Measurements from ENCODE around the gene SIGLEC8. TPM values are rescaled to one million over a fixed set of nuclear protein-coding genes. Genes with fewer than 3 reads are reported as not detected.

Gene SIGLEC8
- total RNA-seq, 1 donor from 2014 or later = not detected

DNA sequence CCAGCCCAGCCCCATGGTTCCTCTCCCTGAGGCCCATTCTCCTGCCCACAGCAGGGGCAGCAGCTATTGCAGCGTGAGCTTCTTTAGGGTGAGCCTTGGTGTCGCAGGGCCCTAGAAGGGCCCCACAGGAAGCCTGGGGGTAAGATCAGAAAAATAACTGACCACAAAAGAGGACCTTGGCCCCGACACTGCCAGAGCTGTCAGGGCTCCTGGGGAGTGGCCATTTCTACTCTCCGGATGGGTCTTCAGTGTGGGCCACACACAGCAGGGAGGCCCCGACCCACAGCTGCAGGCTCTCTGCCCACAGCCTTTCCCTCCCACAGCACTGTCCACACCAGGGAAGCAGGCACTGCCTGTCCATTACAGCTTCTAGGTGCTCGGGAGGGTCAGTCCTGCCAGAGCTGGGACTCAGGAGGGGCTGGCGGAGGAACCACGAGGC is 3.5 kb upstream of the SIGLEC8 start:
- TF ChIP-seq, protein P1, sequence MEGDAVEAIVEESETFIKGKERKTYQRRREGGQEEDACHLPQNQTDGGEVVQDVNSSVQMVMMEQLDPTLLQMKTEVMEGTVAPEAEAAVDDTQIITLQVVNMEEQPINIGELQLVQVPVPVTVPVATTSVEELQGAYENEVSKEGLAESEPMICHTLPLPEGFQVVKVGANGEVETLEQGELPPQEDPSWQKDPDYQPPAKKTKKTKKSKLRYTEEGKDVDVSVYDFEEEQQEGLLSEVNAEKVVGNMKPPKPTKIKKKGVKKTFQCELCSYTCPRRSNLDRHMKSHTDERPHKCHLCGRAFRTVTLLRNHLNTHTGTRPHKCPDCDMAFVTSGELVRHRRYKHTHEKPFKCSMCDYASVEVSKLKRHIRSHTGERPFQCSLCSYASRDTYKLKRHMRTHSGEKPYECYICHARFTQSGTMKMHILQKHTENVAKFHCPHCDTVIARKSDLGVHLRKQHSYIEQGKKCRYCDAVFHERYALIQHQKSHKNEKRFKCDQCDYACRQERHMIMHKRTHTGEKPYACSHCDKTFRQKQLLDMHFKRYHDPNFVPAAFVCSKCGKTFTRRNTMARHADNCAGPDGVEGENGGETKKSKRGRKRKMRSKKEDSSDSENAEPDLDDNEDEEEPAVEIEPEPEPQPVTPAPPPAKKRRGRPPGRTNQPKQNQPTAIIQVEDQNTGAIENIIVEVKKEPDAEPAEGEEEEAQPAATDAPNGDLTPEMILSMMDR (IDR thresholded peaks at IDR 0.05; ENCODE audit: unreplicated experiment) = no peak
- Mint-ChIP-seq H3K4me3 (ENCODE audit: low read depth) (no peak overlapping the region), H3K4me1 (ENCODE audit: low read depth) (no peaks in the 10 kb centered on the region), H3K9me3 (ENCODE audit: low read depth) (no peaks in the 10 kb centered on the region), H3K27ac (no peak overlapping the region), H3K36me3 (ENCODE audit: insufficient read depth) (no peaks in the 10 kb centered on the region), H3K27me3 (peaks cover 38% of the 10 kb centered on the region)
- DNase-seq (ENCODE audit: low spot score, unreplicated experiment) = no peak

DNA sequence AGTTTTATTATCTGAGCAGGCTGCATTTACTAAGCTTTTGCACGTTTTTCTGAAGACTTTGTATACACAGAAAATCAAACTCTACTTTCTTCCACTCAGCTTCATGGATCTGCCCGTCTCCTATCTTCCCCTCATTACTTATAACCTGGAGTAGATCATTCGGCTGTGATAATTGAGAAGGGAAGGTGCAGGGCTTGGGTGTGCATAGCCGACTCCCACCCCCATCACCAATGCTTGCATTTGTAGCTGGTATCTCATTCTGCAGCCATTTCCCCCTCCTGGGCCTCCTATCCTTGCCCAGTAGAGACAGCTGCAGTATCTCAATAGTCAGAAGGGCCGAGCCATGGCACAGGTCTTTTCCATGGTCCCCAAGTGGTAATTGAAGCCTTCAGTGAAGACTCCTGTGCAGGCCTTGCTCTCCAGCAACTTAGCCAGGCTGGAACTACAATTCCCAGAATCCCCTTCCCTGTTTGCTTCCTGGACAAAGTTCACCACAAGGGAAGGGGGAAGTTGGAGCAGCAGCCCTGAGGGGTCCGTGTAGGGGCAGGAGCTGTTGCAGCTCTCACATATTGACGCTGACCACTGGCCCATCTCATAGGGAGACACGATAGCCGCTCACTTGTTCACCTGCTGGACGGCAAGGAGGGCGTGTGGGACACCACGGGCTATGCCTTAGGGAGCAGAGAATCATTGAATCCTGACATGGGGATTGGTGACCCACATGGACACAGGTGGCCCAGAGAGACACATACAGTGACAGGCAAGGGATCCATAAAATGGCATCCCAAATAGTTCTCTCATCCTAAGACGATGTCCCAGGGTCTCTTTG is 2.1 kb upstream of the SIGLEC8 start:
- H3K9me3 Mint-ChIP-seq (ENCODE audit: low read depth) = no peaks in the 10 kb centered on the region

DNA sequence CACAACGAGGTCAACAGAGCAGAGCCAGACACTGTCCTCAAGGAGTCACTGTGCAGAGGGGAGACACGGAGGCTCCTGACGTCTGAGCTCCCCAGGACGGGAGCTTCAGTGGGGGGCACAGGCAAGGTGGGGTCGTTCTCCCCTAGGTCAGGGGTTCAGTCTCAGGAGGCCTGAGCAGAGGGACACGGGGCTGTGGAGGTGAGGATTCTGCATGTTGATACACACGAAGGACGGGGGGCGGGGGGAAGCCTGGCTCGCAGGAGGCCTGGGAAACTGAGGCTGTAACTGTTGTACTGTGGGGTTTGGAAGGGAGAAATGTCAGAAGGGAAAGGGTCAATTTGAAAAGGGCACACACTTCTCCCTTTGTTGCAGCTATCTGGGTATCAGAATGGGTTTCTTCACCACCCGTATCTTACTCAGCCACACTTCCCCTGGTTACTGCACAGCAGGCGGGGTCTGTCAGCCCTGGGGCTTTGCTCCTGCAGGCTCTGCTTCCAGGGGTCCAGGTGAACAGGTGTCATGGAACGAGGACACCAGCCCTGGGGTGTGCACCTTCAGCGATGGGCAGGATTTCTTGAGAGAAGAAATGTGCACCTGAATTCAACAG is 748 bp upstream of the SIGLEC8 start:
- Mint-ChIP-seq H3K9me3 (ENCODE audit: low read depth) (no peaks in the 10 kb centered on the region), H3K4me3 (ENCODE audit: low read depth) (no peak overlapping the region), H3K36me3 (ENCODE audit: insufficient read depth) (no peaks in the 10 kb centered on the region), H3K27ac (no peak overlapping the region), H3K4me1 (ENCODE audit: low read depth) (no peaks in the 10 kb centered on the region), H3K27me3 (peaks cover 23% of the 10 kb centered on the region)
- no peak for DNase-seq (ENCODE audit: low spot score, unreplicated experiment)
- TF ChIP-seq, protein P1 (IDR thresholded peaks at IDR 0.05; ENCODE audit: unreplicated experiment) = no peak

More for the DNA sequence above, 2.1 kb upstream of the SIGLEC8 start:
- no peak overlapping the region for H3K27ac Mint-ChIP-seq
- peaks cover 30% of the 10 kb centered on the region for H3K27me3 Mint-ChIP-seq
- TF ChIP-seq, protein P1 (IDR thresholded peaks at IDR 0.05; ENCODE audit: unreplicated experiment) = no peak
- peak overlapping the region; percentile 69 for H3K4me3 Mint-ChIP-seq (ENCODE audit: low read depth)
- H3K36me3 Mint-ChIP-seq (ENCODE audit: insufficient read depth) = no peaks in the 10 kb centered on the region
- H3K4me1 Mint-ChIP-seq (ENCODE audit: low read depth) = no peaks in the 10 kb centered on the region
- no peak for DNase-seq (ENCODE audit: low spot score, unreplicated experiment)

DNA sequence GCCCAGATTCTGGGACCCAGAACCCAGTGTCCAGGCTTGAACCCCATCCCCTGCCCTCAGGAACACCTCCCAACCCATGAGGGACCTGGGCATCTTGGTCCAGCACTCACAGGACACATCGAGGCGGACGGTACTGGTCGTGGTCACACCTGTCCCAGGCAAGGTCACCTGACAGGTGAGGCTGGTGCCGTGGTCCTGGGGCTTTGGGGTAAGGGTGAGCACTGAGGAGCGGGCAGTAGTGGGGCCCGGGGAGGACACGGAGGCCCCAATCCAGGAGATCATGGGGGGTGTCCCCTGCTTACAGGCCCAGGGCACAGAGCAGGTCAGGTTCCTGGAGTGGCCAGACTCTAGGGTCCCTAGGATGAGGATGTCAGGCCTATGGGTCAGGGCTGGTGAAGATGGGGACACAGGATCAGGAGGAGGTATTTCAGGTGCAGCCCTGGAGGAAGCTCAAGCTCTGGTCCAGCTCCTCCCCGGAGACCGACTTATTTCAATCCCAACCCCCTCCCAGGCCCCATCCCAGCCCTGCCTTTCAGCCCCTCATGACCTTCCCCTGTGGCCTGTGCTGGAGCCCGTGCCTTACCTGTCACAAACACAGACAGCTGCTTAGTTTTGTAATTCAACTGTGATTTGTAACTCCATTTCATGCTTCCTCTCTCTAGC is 772 bp downstream of the SIGLEC8 start:
- Mint-ChIP-seq H3K4me3 (ENCODE audit: low read depth) (no peak overlapping the region), H3K4me1 (ENCODE audit: low read depth) (no peaks in the 10 kb centered on the region), H3K27ac (no peak overlapping the region), H3K36me3 (ENCODE audit: insufficient read depth) (no peaks in the 10 kb centered on the region), H3K27me3 (peaks cover 17% of the 10 kb centered on the region), H3K9me3 (ENCODE audit: low read depth) (no peaks in the 10 kb centered on the region)
- TF ChIP-seq, protein P1 (IDR thresholded peaks at IDR 0.05; ENCODE audit: unreplicated experiment) = no peak
- no peak for DNase-seq (ENCODE audit: low spot score, unreplicated experiment)

DNA sequence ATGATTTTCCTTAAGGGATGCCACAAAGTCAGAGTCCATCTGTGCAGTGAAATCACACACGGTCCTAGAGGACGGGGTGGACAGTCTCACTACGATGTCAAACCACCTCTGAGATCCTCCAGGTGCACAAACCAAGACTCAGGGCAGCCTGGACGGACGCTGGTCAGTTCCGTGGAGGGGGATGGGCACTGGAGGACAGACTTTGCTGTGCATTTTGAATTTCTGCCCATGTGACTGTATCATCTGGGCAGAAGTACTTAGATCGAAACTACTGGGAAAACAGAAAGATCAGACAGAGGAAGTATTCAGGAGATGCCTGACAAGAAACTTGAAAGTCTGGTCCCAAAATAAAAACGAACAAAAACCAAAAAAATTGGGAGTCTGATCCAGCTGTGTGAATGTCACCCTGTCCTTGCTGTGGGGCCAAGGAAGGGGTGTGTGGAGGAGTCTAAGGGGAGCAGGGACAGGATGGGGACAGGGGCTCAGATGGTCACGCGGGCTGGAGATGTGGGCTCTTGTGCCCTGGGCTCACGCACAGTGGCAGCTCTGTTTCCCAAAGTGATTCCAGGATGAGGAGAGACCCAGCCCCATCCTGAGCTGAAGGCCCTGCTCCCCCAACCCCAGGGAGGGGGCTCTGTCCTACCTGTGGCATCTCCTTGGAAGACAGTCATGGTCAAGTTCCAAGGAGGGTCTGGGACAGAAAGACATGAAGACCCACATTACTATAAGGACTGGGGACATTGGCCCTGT is 1.5 kb downstream of the SIGLEC8 start:
- Mint-ChIP-seq H3K4me3 (ENCODE audit: low read depth) (no peak overlapping the region), H3K9me3 (ENCODE audit: low read depth) (no peaks in the 10 kb centered on the region), H3K27ac (no peak overlapping the region), H3K36me3 (ENCODE audit: insufficient read depth) (no peaks in the 10 kb centered on the region), H3K27me3 (peaks cover 17% of the 10 kb centered on the region), H3K4me1 (ENCODE audit: low read depth) (no peaks in the 10 kb centered on the region)
- DNase-seq (ENCODE audit: low spot score, unreplicated experiment) = no peak
- TF ChIP-seq, protein P1 (IDR thresholded peaks at IDR 0.05; ENCODE audit: unreplicated experiment) = no peak

Data from progenitor cell of endocrine pancreas (in vitro differentiated cells).